GM12891 (cell line): ENCODE measurements around the gene GDPD5.

Experiments used
- POLR2A ChIP-seq: IDR thresholded peaks from 2 replicates; pipeline ENCODE4 v1.6.1; 2011; ENCODE audit warnings: low read depth, low read length, control low read depth
- POLR2AphosphoS5 ChIP-seq: IDR thresholded peaks from 2 replicates; pipeline ENCODE4 v1.6.1; 2011; ENCODE audit warnings: low read depth, low read length, control low read depth

GRCh38 chr11:75492181-75492820 is 33.4 kb downstream of the GDPD5 start:
- no peak for TF ChIP-seq POLR2A
- no peak for TF ChIP-seq POLR2AphosphoS5
